LNCAP (cell line): Measurements from ENCODE around the gene DRICH1.

Source experiments
- CTCF ChIP-seq: fragments of 450-650 bp; IDR thresholded peaks from 2 replicates; pipeline ENCODE4 v1.5.1; 2017; ENCODE audit warnings: mild to moderate bottlenecking

The DRICH1 gene

GRCh38 chr22:23569291-23569690 lies 62.8 kb downstream of the DRICH1 start:
- no peak for TF ChIP-seq CTCF

- TF ChIP-seq CTCF, result no peak
These were observed 65.2 kb downstream of the DRICH1 start for GRCh38 chr22:23566705-23567475.

GRCh38 chr22:23565915-23566704 lies 66.0 kb downstream of the DRICH1 start:
- TF ChIP-seq CTCF, result no peak

- TF ChIP-seq CTCF, result no peak
These were observed 66.7 kb downstream of the DRICH1 start for GRCh38 chr22:23565305-23565914.

GRCh38 chr22:23564276-23564675 lies 67.8 kb downstream of the DRICH1 start:
- no peak for TF ChIP-seq CTCF

- TF ChIP-seq CTCF, result no peak
These were observed 69.0 kb downstream of the DRICH1 start for GRCh38 chr22:23563111-23563510.

- no peak for TF ChIP-seq CTCF
These were observed 69.9 kb downstream of the DRICH1 start for GRCh38 chr22:23562186-23562585.
